ENCODE data around the gene FAM47E.

- TF ChIP-seq EZH2 (IDR thresholded peaks at IDR 0.05; ENCODE audit: insufficient read depth, poor library complexity, severe bottlenecking) (no peak), EZH2phosphoT487 (IDR thresholded peaks at IDR 0.05; ENCODE audit: insufficient read depth, low read depth) (no peak)
Measured at GRCh38 chr4:76219299-76220055, 32.0 kb upstream of the FAM47E start.
